Mesangial cell (primary cell): ENCODE results near the gene ARHGAP25. TPM values are rescaled to one million over a fixed set of nuclear protein-coding genes. Genes with fewer than 3 reads are reported as not detected.

Experiments used
- total RNA-seq: library from RNA; depleted of rRNA; stranded (reverse); fragments of >200 nt; gene quantifications from 2 replicates; pipeline ENCODE4 v1.2.3, GENCODE V29; 2015

Gene ARHGAP25
- 0.13 TPM in 1 of 2 replicates, not detected in the other for total RNA-seq

GRCh38 chr2:68734688-68735525 is at the start of gene ARHGAP25:
ARHGAP25 (plus strand) TSS chr2:68734811; CDS start chr2:68735200, 389 bp downstream.

GRCh38 chr2:68871159-68871764 is 136.7 kb downstream of the ARHGAP25 start, which contains the start of gene BMP10:
BMP10 (minus strand) TSS chr2:68871397; CDS start chr2:68871358, 39 bp downstream.

Other genes starting within 250 kb of the ARHGAP25 start
- not detected in 2 replicates for gene PROKR1, start 91.2 kb upstream of the ARHGAP25 start, total RNA-seq
- gene BMP10, start 136.6 kb downstream of the ARHGAP25 start, total RNA-seq: not detected in 2 replicates
- gene GKN2, start 218.1 kb downstream of the ARHGAP25 start, total RNA-seq: not detected in 2 replicates
- not detected in 2 replicates for gene GKN1, start 239.8 kb downstream of the ARHGAP25 start, total RNA-seq